GM12878 (cell line): ENCODE data around the gene RANBP6. TPM values are rescaled to one million over a fixed set of nuclear protein-coding genes. Genes with fewer than 3 reads are reported as not detected.
A peak's percentile ranks its signal among the peaks of the same experiment; 100 is the strongest.

Source experiments
- ATAC-seq: fragments of 200-7000 bp; cut with Tn5 transposase; 3 replicates; pipeline ENCODE4 v1.9.1; 2020; ENCODE audit warnings: mild to moderate bottlenecking, moderate library complexity
- BruUV-seq: library from RNA; stranded (reverse); fragments of 400-500 nt; replicated peaks from 2 replicates; lab custom pipeline; 2021; lab: Mats Ljungman, UMichigan
- CTCF ChIA-PET: fragments of 300-600 bp; sonication (Branson Sonifier 250); formaldehyde crosslinking; extraction: SDS; loops from one replicate; lab custom pipeline; 2021; ENCODE audit warnings: inconsistent platforms; lab: Yijun Ruan, JAX
- POLR2A ChIA-PET: fragments of 350-600 bp; formaldehyde crosslinking; extraction: SDS; loops from one replicate; lab custom pipeline; 2021; ENCODE audit warnings: inconsistent platforms; lab: Charles Lee
- RAD21 ChIA-PET: fragments of 300-600 bp; sonication (Branson Sonifier 250); formaldehyde crosslinking; loops from one replicate; lab custom pipeline; 2023; ENCODE audit warnings: antibody characterized with exemption; ENCODE audit not compliant: unreplicated experiment; lab: Charles Lee
- SMC1A ChIA-PET: fragments of 300-600 bp; sonication (Branson Sonifier 250); formaldehyde crosslinking; loops from one replicate; lab custom pipeline; 2023; ENCODE audit not compliant: unreplicated experiment, uncharacterized antibody; lab: Charles Lee
- DNase-seq: peaks from one replicate; pipeline ENCODE4 v3.0.0-alpha.2; 2011; ENCODE audit warnings: low read depth, low spot score
- FAIRE-seq: peaks from 3 replicates; lab custom pipeline; 2011; peaks lifted over from hg19 to GRCh38; lab: Jason Lieb, UNC
- H2AFZ ChIP-seq: 2 replicates; pipeline ENCODE4 v1.6.0; 2011; ENCODE audit warnings: low read depth, low read length, control low read depth; ENCODE audit not compliant: control insufficient read depth
- H3K27ac ChIP-seq: 2 replicates; pipeline ENCODE4 v1.5.1; 2011; ENCODE audit warnings: control low read depth; ENCODE audit not compliant: control insufficient read depth, insufficient read depth
- H3K27me3 ChIP-seq, 2 experiments: replicated peaks in 1 of 2; 2 replicates each; pipeline versions ENCODE4 v1.6.0 to v1.6.1; 2011; ENCODE audit warnings: low read length in 1 of 2; ENCODE audit not compliant: control insufficient read depth in 2 of 2, insufficient read depth in 2 of 2
- H3K36me3 ChIP-seq, 2 experiments: 2 replicates each; pipeline ENCODE4 v1.5.1; 2011; ENCODE audit warnings: low read length in 1 of 2; ENCODE audit not compliant: control insufficient read depth in 2 of 2, insufficient read depth in 2 of 2
- H3K4me1 ChIP-seq: 2 replicates; pipeline ENCODE4 v1.6.1; 2011; ENCODE audit warnings: mild to moderate bottlenecking, low read length, moderate library complexity, mixed read lengths; ENCODE audit not compliant: control insufficient read depth, insufficient read depth
- H3K4me2 ChIP-seq: 2 replicates; pipeline ENCODE4 v1.6.0; 2011; ENCODE audit warnings: control low read depth; ENCODE audit not compliant: control insufficient read depth, insufficient read depth
- H3K4me3 ChIP-seq: fragments of 200-600 bp; sonication (generic); 2 replicates; pipeline ENCODE4 v1.5.1; 2016
- H3K79me2 ChIP-seq: 2 replicates; pipeline ENCODE4 v1.6.0; 2011; ENCODE audit warnings: low read length; ENCODE audit not compliant: control insufficient read depth, insufficient read depth
- H3K9ac ChIP-seq: 2 replicates; pipeline ENCODE4 v1.8.0; 2011; ENCODE audit warnings: low read length, control low read depth, mixed read lengths; ENCODE audit not compliant: control insufficient read depth, insufficient read depth
- H3K9me3 ChIP-seq: replicated peaks from 3 replicates; pipeline ENCODE4 v1.5.1; 2011; ENCODE audit warnings: mild to moderate bottlenecking, low read length; ENCODE audit not compliant: control insufficient read depth, insufficient read depth
- H4K20me1 ChIP-seq: 2 replicates; pipeline ENCODE4 v1.6.0; 2011; ENCODE audit not compliant: control insufficient read depth, insufficient read depth
- BACH1 ChIP-seq: fragments of 450-650 bp; IDR thresholded peaks from 2 replicates; pipeline ENCODE4 v1.6.1; 2017; ENCODE audit warnings: mild to moderate bottlenecking, borderline replicate concordance
- CHD2 ChIP-seq: IDR thresholded peaks from 2 replicates; pipeline ENCODE4 v1.6.1; 2011; ENCODE audit warnings: low read depth, low read length, improper control_type of control experiment, borderline replicate concordance
- CHD4 ChIP-seq: fragments of 200-600 bp; sonication (generic); IDR thresholded peaks from 2 replicates; pipeline ENCODE4 v1.6.1; 2016; ENCODE audit warnings: mild to moderate bottlenecking
- CREB1 ChIP-seq: IDR thresholded peaks from 2 replicates; pipeline ENCODE4 v1.6.1; 2012; ENCODE audit warnings: low read depth, mild to moderate bottlenecking, inconsistent platforms
- CTCF ChIP-seq, 3 experiments: IDR thresholded peaks in 2 of 3; conservative IDR thresholded peaks in 1 of 3; 2 replicates each; pipeline ENCODE4 v1.5.1; 2011; ENCODE audit warnings: low read depth in 3 of 3, low read length in 3 of 3, mild to moderate bottlenecking in 3 of 3, control low read depth in 2 of 3, moderate library complexity in 2 of 3, inconsistent platforms in 1 of 3, mixed read lengths in 1 of 3; ENCODE audit not compliant: control insufficient read depth in 2 of 3, insufficient read depth in 1 of 3; ENCODE audit errors: extremely low read depth in 1 of 3
- FOS ChIP-seq: IDR thresholded peaks from 3 replicates; pipeline ENCODE4 v1.6.1; 2011; ENCODE audit warnings: borderline replicate concordance; ENCODE audit not compliant: insufficient read length; ENCODE audit errors: extremely low read depth
- KLF5 ChIP-seq: fragments of 450-650 bp; IDR thresholded peaks from 2 replicates; pipeline ENCODE4 v1.6.1; 2014; ENCODE audit warnings: mild to moderate bottlenecking; ENCODE audit not compliant: partially characterized antibody
- MTA3 ChIP-seq: IDR thresholded peaks from 2 replicates; pipeline ENCODE4 v1.6.1; 2012; ENCODE audit warnings: low read length, inconsistent platforms, borderline replicate concordance
- MYB ChIP-seq: fragments of 150-350 bp; IDR thresholded peaks from 2 replicates; pipeline ENCODE4 v1.6.1; 2014; ENCODE audit warnings: mild to moderate bottlenecking, low read depth, low read length, borderline replicate concordance
- NFYA ChIP-seq: IDR thresholded peaks from 2 replicates; pipeline ENCODE4 v1.6.1; 2011; ENCODE audit warnings: low read depth, mild to moderate bottlenecking, low read length, improper control_type of control experiment, borderline replicate concordance
- POLR2AphosphoS2 ChIP-seq: IDR thresholded peaks from 2 replicates; pipeline ENCODE4 v1.6.1; 2011; ENCODE audit warnings: low read depth, mild to moderate bottlenecking, low read length, improper control_type of control experiment, moderate library complexity
- RCOR1 ChIP-seq: conservative IDR thresholded peaks from 2 replicates; pipeline ENCODE4 v1.6.1; 2012; ENCODE audit warnings: low read depth, low read length, improper control_type of control experiment
- SMAD5 ChIP-seq: IDR thresholded peaks from 2 replicates; pipeline ENCODE4 v1.6.1; 2016; ENCODE audit warnings: antibody characterized with exemption, low read depth
- SUPT20H ChIP-seq: IDR thresholded peaks from 2 replicates; pipeline ENCODE4 v1.6.1; 2011; ENCODE audit warnings: low read depth, mild to moderate bottlenecking, low read length, moderate library complexity, borderline replicate concordance; ENCODE audit not compliant: control insufficient read depth
- TARDBP ChIP-seq: IDR thresholded peaks from 2 replicates; pipeline ENCODE4 v1.6.1; 2016; ENCODE audit warnings: borderline replicate concordance
- WGBS: methylation state at CpG from one replicate; pipeline ENCODE4 v1.1.6; 2016; ENCODE audit warnings: low lambda C conversion rate; ENCODE audit not compliant: insufficient replicate concordance, insufficient coverage; ENCODE audit errors: missing lambda C conversion rate; 5-methylcytosine and 5-hydroxymethylcytosine counted together
- in situ Hi-C: fragments of 300-500 bp; cut with MboI; formaldehyde crosslinking; loops from 9 replicates; pipeline ENCODE4 v1.14.3; 2018; ENCODE audit warnings: mixed read lengths
- intact Hi-C: fragments of 100-400 bp; cut with micrococcal nuclease; formaldehyde crosslinking; loops from one replicate; pipeline ENCODE4 v1.14.2; 2022; ENCODE audit not compliant: unreplicated experiment
- polyA plus RNA-seq, 11 experiments: library from polyadenylated mRNA; depleted of rRNA in 4 of 11; unstranded in 6 of 11; stranded (reverse) in 5 of 11; fragments of >200 nt; fragmentation: Nextera tagmentation in 4 of 11; fragmentation: Illumina TruSeq in 1 of 11; extraction: Ambion mirVana in 4 of 11; extraction: Trizol in 1 of 11; gene quantifications; 1 replicate in 1 of 11; 2 replicates in 10 of 11; pipeline versions ENCODE4 v1.2.1 to v1.2.3, GENCODE V29; 2011 to 2016; ENCODE audit warnings: inconsistent platforms in 2 of 11, missing spikeins in 2 of 11, low read depth in 1 of 11
- total RNA-seq, 4 experiments: library from RNA; depleted of rRNA in 3 of 4; stranded (reverse); fragments of >200 nt in 3 of 4; fragmentation: Illumina TruSeq in 1 of 4; extraction: Trizol in 1 of 4; gene quantifications; 2 replicates each; pipeline versions ENCODE4 v1.2.1 to v1.2.3, GENCODE V29; 2013 to 2021
- TF ChIP-seq, protein P1 (sequence below): IDR thresholded peaks from 2 replicates; pipeline ENCODE4 v1.6.1; 2012; ENCODE audit warnings: low read length, inconsistent platforms
- TF ChIP-seq, protein P2 (sequence below): IDR thresholded peaks from 2 replicates; pipeline ENCODE4 v1.6.1; 2011; ENCODE audit warnings: borderline replicate concordance, low read depth, mild to moderate bottlenecking, moderate library complexity, low read length; ENCODE audit not compliant: insufficient read depth, poor library complexity, severe bottlenecking
- TF ChIP-seq, protein P3 (sequence below): fragments of 450-650 bp; IDR thresholded peaks from 2 replicates; pipeline ENCODE4 v1.6.1; 2017; ENCODE audit warnings: low read depth, mild to moderate bottlenecking, moderate library complexity

Gene RANBP6
- total and polyA plus RNA-seq, 10 of the 15 experiments (the other 5 are each of a cell fraction or from before 2014, with no cell fraction given): 10.9 to 26.9 (median 19.4) TPM

DNA sequence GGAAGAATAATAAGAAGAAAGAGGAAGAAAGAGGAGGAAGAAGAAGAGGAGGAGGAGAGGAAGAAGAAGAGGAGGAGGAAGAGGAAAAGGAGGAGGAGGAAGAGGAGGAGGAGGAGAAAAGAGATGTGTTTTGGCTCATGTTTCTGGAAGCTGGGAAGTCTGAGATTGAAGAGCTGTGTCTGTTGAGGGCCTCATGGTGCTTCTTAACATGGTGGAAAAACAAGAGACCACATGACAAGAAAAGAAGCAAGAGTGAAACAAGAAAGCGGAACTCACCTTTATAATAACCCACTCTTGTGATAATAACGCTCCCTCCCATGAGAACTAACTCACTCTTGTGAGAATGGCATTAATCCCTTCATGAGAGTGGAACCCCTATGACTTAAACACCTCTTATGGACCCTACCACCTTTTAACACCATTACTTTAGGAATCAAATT, 36.1 kb upstream of the RANBP6 start:
- H3K36me3 ChIP-seq: no peaks in the 10 kb centered on the region
- intact Hi-C loops (loop anchor here (10.0 kb wide), 1 partner anchor 513 kb away; no protein-coding TSS in a partner anchor), in situ Hi-C loops (no loop called here)
- peak overlapping the region; percentile 92 for H2AFZ ChIP-seq
- peaks cover 24% of the 10 kb centered on the region for H3K4me1 ChIP-seq
- CTCF ChIA-PET: interaction anchor here (0.7 to 13.5 kb wide), 10 partner anchors 9 to 524 kb away, joined by 3 to 288 read pairs (median 5); a partner anchor contains a TSS
- SMC1A ChIA-PET: interaction anchor here (0.5 to 7.3 kb wide), 10 partner anchors 26 to 255 kb away, joined by 3 to 174 read pairs (median 4); partner anchors contain the start of gene RANBP6
- H3K9me3 ChIP-seq: no peaks in the 10 kb centered on the region
- H3K27me3 ChIP-seq: no peaks in the 10 kb centered on the region
- H3K4me2 ChIP-seq: peak overlapping the region; percentile 38; the same call in 1 of the 2 replicates
- FAIRE-seq (peak; percentile 27), ATAC-seq (peak; percentile 70), DNase-seq (peak; percentile 75)
- BruUV-seq: no TSS peak
- RAD21 ChIA-PET: interaction anchor here (1.0 to 5.0 kb wide), 9 partner anchors 22 to 283 kb away, joined by 3 to 91 read pairs (median 6); a partner anchor contains a TSS
- 0% methylated on average over 2 of the region's 2 CpGs for WGBS
- POLR2A ChIA-PET: interaction anchor here (0.7 to 1.4 kb wide), 4 partner anchors 36 to 199 kb away, joined by 3 to 4 read pairs (median 4); partner anchors contain the start of gene RANBP6
- no peak overlapping the region for H3K9ac ChIP-seq
- no peaks in the 10 kb centered on the region for H4K20me1 ChIP-seq
- no peak overlapping the region for H3K4me3 ChIP-seq
- no peaks in the 10 kb centered on the region for H3K79me2 ChIP-seq
- H3K27ac ChIP-seq: peak overlapping the region; percentile 63
- TF ChIP-seq NFYA: no peak
- TF ChIP-seq, protein P1, sequence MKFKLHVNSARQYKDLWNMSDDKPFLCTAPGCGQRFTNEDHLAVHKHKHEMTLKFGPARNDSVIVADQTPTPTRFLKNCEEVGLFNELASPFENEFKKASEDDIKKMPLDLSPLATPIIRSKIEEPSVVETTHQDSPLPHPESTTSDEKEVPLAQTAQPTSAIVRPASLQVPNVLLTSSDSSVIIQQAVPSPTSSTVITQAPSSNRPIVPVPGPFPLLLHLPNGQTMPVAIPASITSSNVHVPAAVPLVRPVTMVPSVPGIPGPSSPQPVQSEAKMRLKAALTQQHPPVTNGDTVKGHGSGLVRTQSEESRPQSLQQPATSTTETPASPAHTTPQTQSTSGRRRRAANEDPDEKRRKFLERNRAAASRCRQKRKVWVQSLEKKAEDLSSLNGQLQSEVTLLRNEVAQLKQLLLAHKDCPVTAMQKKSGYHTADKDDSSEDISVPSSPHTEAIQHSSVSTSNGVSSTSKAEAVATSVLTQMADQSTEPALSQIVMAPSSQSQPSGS: no peak
- TF ChIP-seq MTA3: no peak
- no peak for TF ChIP-seq CHD2
- TF ChIP-seq SUPT20H: no peak
- no peak for TF ChIP-seq CTCF (IDR thresholded peaks at IDR 0.05 in 2 of 3, conservative IDR thresholded peaks at IDR 0.05 in 1 of 3; ENCODE audit: control insufficient read depth in 2 of 3, extremely low read depth in 1 of 3, insufficient read depth in 1 of 3, low read depth in 3 of 3, low read length in 3 of 3)
- TF ChIP-seq RCOR1: no peak
- TF ChIP-seq CHD4: no peak
- TF ChIP-seq KLF5: no peak
- TF ChIP-seq SMAD5: no peak
- no peak for TF ChIP-seq MYB
- TF ChIP-seq, protein P2, sequence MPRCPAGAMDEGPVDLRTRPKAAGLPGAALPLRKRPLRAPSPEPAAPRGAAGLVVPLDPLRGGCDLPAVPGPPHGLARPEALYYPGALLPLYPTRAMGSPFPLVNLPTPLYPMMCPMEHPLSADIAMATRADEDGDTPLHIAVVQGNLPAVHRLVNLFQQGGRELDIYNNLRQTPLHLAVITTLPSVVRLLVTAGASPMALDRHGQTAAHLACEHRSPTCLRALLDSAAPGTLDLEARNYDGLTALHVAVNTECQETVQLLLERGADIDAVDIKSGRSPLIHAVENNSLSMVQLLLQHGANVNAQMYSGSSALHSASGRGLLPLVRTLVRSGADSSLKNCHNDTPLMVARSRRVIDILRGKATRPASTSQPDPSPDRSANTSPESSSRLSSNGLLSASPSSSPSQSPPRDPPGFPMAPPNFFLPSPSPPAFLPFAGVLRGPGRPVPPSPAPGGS: no peak
- TF ChIP-seq, protein P3, sequence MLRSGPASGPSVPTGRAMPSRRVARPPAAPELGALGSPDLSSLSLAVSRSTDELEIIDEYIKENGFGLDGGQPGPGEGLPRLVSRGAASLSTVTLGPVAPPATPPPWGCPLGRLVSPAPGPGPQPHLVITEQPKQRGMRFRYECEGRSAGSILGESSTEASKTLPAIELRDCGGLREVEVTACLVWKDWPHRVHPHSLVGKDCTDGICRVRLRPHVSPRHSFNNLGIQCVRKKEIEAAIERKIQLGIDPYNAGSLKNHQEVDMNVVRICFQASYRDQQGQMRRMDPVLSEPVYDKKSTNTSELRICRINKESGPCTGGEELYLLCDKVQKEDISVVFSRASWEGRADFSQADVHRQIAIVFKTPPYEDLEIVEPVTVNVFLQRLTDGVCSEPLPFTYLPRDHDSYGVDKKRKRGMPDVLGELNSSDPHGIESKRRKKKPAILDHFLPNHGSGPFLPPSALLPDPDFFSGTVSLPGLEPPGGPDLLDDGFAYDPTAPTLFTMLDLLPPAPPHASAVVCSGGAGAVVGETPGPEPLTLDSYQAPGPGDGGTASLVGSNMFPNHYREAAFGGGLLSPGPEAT: peak; percentile 59
- TF ChIP-seq POLR2AphosphoS2: no peak
- TF ChIP-seq TARDBP: no peak
- peak; percentile 17; the same call in 1 of the 2 replicates for TF ChIP-seq BACH1
- TF ChIP-seq CREB1: no peak
- no peak for TF ChIP-seq FOS
